Neural progenitor cell (in vitro differentiated cells): ENCODE results near the gene ADAMTSL2.

ENCODE experiments used
- CTCF ChIP-seq: fragments of 200-600 bp; sonication (generic); IDR thresholded peaks from 2 replicates; pipeline ENCODE4 v1.5.1; 2017; ENCODE audit warnings: antibody characterized with exemption, mild to moderate bottlenecking
- EZH2 ChIP-seq: fragments of 200-600 bp; sonication (generic); IDR thresholded peaks from 2 replicates; pipeline ENCODE4 v1.6.1; 2017; ENCODE audit warnings: antibody characterized with exemption, mild to moderate bottlenecking, moderate library complexity
- EZH2phosphoT487 ChIP-seq: fragments of 200-600 bp; sonication (generic); IDR thresholded peaks from 2 replicates; pipeline ENCODE4 v1.6.1; 2017; ENCODE audit warnings: antibody characterized with exemption

- TF ChIP-seq CTCF (no peak), EZH2phosphoT487 (no peak), EZH2 (no peak)
These were observed 27.6 kb downstream of the ADAMTSL2 start for GRCh38 chr9:133561976-133562554.
